Measurements from ENCODE around the gene ZNF679.

Gene ZNF679

GRCh38 chr7:64313740-64314491 lies 85.6 kb downstream of the ZNF679 start, which contains the start of gene ZNF736:
TSS of gene ZNF736 (plus strand) at chr7:64313961. CDS start at chr7:64314151, 190 bp downstream.
- no peak for TF ChIP-seq ZFX (IDR thresholded peaks at IDR 0.05; ENCODE audit: borderline replicate concordance)
- TF ChIP-seq CTCF (IDR thresholded peaks at IDR 0.05): no peak
- H3K27ac ChIP-seq: peak within 1 kb of the TSS; percentile 92

- H3K27ac ChIP-seq: peak overlapping the region; percentile 92
- TF ChIP-seq ZFX (IDR thresholded peaks at IDR 0.05; ENCODE audit: borderline replicate concordance): no peak
- no peak for TF ChIP-seq CTCF (IDR thresholded peaks at IDR 0.05)
These were observed 86.3 kb downstream of the ZNF679 start for GRCh38 chr7:64314566-64314965.

GRCh38 chr7:64316031-64316742 lies 87.9 kb downstream of the ZNF679 start:
- peak overlapping the region; percentile 92 for H3K27ac ChIP-seq
